H1 (cell line): Measurements from ENCODE around the gene DHRS4L2. TPM values are rescaled to one million over a fixed set of nuclear protein-coding genes. Genes with fewer than 3 reads are reported as not detected.
A peak's percentile ranks its signal among the peaks of the same experiment; 100 is the strongest.
"Not testable (repeated sequence)": the region's sequence is repeated elsewhere in the genome, so short reads cannot be mapped to it uniquely, and the experiment has no call there.

ENCODE experiments used
- CTCF ChIA-PET: fragments of 300-600 bp; sonication (Branson Sonifier 250); formaldehyde crosslinking; loops from one replicate; lab custom pipeline; 2021; ENCODE audit not compliant: partially characterized antibody; lab: Charles Lee
- POLR2A ChIA-PET: fragments of 300-600 bp; sonication (Branson Sonifier 250); formaldehyde crosslinking; loops from one replicate; lab custom pipeline; 2021; ENCODE audit warnings: inconsistent platforms; ENCODE audit not compliant: partially characterized antibody; lab: Charles Lee
- DNase-seq, 2 experiments: peaks; one replicate each; pipeline versions ENCODE4 v3.0.0 to v3.0.0-alpha.2; 2010 to 2022; ENCODE audit warnings: low spot score in 2 of 2, low read depth in 1 of 2, mixed read lengths in 1 of 2
- FAIRE-seq: peaks from 2 replicates; lab custom pipeline; 2011; peaks lifted over from hg19 to GRCh38; lab: Jason Lieb, UNC
- H2AFZ ChIP-seq: 2 replicates; pipeline ENCODE4 v1.8.1; 2012; ENCODE audit warnings: low read length, inconsistent platforms
- H2AK5ac ChIP-seq: 2 replicates; pipeline ENCODE4 v1.6.1; 2013; ENCODE audit warnings: low read depth, low read length
- H2BK120ac ChIP-seq: replicated peaks from 2 replicates; pipeline ENCODE3; 2013; ENCODE audit warnings: low read depth, low read length, inconsistent platforms
- H2BK12ac ChIP-seq: 2 replicates; pipeline ENCODE4 v1.6.1; 2013; ENCODE audit warnings: low read depth, low read length
- H2BK15ac ChIP-seq: 2 replicates; pipeline ENCODE4 v1.6.1; 2013; ENCODE audit warnings: low read length
- H2BK20ac ChIP-seq: 2 replicates; pipeline ENCODE4 v1.6.1; 2013; ENCODE audit warnings: low read length
- H2BK5ac ChIP-seq: 2 replicates; pipeline ENCODE4 v1.6.1; 2013; ENCODE audit warnings: low read depth, low read length
- H3K14ac ChIP-seq: 2 replicates; pipeline ENCODE4 v1.6.1; 2013; ENCODE audit warnings: inconsistent platforms; ENCODE audit not compliant: insufficient read length
- H3K18ac ChIP-seq: 2 replicates; pipeline ENCODE4 v1.6.1; 2013; ENCODE audit warnings: low read length; ENCODE audit errors: extremely low read depth
- H3K23ac ChIP-seq: 2 replicates; pipeline ENCODE4 v1.6.1; 2013; ENCODE audit warnings: inconsistent platforms; ENCODE audit not compliant: insufficient read length
- H3K23me2 ChIP-seq: 2 replicates; pipeline ENCODE4 v1.6.1; 2013; ENCODE audit warnings: low read depth, low read length
- H3K27ac ChIP-seq: 2 replicates; pipeline ENCODE4 v1.6.1; 2011; ENCODE audit warnings: low read depth, low read length, inconsistent platforms
- H3K27me3 ChIP-seq, 4 experiments: replicated peaks in 1 of 4; 1 replicate in 1 of 4; 2 replicates in 3 of 4; pipeline versions ENCODE4 v1.6.1 to v1.8.1; 2011 to 2013; ENCODE audit warnings: low read length in 3 of 4, mild to moderate bottlenecking in 3 of 4, inconsistent platforms in 2 of 4, mixed read lengths in 2 of 4, moderate library complexity in 1 of 4; ENCODE audit not compliant: control insufficient read depth in 3 of 4, insufficient read depth in 3 of 4; ENCODE audit errors: extremely low read depth in 1 of 4
- H3K36me3 ChIP-seq, 4 experiments: 2 replicates each; pipeline versions ENCODE4 v1.6.1 to v1.8.1; 2011 to 2013; ENCODE audit warnings: mild to moderate bottlenecking in 4 of 4, low read length in 3 of 4, moderate library complexity in 2 of 4, control low read depth in 1 of 4, inconsistent platforms in 1 of 4; ENCODE audit not compliant: insufficient read depth in 4 of 4, control insufficient read depth in 2 of 4
- H3K4ac ChIP-seq: replicated peaks from 2 replicates; pipeline ENCODE3; 2013; ENCODE audit warnings: low read length, low read depth, mixed read lengths, inconsistent platforms; ENCODE audit not compliant: insufficient read length
- H3K4me1 ChIP-seq, 4 experiments: replicated peaks in 1 of 4; 1 replicate in 1 of 4; 2 replicates in 3 of 4; pipeline versions ENCODE4 v1.6.1 to v1.8.1; 2011 to 2013; ENCODE audit warnings: low read length in 3 of 4, inconsistent platforms in 2 of 4, mixed read lengths in 1 of 4; ENCODE audit not compliant: insufficient read depth in 4 of 4, control insufficient read depth in 3 of 4
- H3K4me2 ChIP-seq, 2 experiments: 2 replicates each; pipeline versions ENCODE4 v1.6.1 to v1.8.1; 2011 to 2013; ENCODE audit warnings: low read depth in 2 of 2, low read length in 2 of 2, control low read depth in 1 of 2, inconsistent platforms in 1 of 2, mild to moderate bottlenecking in 1 of 2; ENCODE audit not compliant: insufficient read depth in 1 of 2
- H3K4me3 ChIP-seq, 4 experiments: fragments of 200-600, 300-600 bp in 1 of 4; sonication (generic), shearing (Covaris generic), sonication (Bioruptor Twin) in 1 of 4; 2 replicates each; pipeline versions ENCODE4 v1.5.1 to v1.8.1; 2011 to 2016; ENCODE audit warnings: low read length in 4 of 4, low read depth in 3 of 4, control low read depth in 2 of 4, inconsistent platforms in 2 of 4, mild to moderate bottlenecking in 2 of 4, mixed read lengths in 1 of 4, moderate library complexity in 1 of 4; ENCODE audit not compliant: insufficient read depth in 2 of 4; ENCODE audit errors: extremely low read depth in 1 of 4
- H3K56ac ChIP-seq: replicated peaks from 2 replicates; pipeline ENCODE3; 2013; ENCODE audit warnings: low read depth, mild to moderate bottlenecking, mixed read lengths, low read length, inconsistent platforms; ENCODE audit not compliant: insufficient read length
- H3K79me1 ChIP-seq: 2 replicates; pipeline ENCODE4 v1.6.1; 2013; ENCODE audit warnings: low read depth, low read length, control low read depth
- H3K79me2 ChIP-seq, 2 experiments: 2 replicates each; pipeline versions ENCODE4 v1.6.1 to v1.8.1; 2012 to 2013; ENCODE audit warnings: low read length in 2 of 2, mild to moderate bottlenecking in 2 of 2, inconsistent platforms in 1 of 2; ENCODE audit not compliant: insufficient read depth in 2 of 2, control insufficient read depth in 1 of 2
- H3K9ac ChIP-seq, 4 experiments: replicated peaks in 1 of 4; 1 replicate in 1 of 4; 2 replicates in 3 of 4; pipeline versions ENCODE4 v1.6.1 to v1.8.1; 2011 to 2013; ENCODE audit warnings: low read depth in 3 of 4, low read length in 3 of 4, control low read depth in 2 of 4, mild to moderate bottlenecking in 2 of 4, moderate library complexity in 2 of 4, inconsistent platforms in 1 of 4; ENCODE audit errors: extremely low read depth in 1 of 4
- H3K9me3 ChIP-seq, 2 experiments: 2 replicates each; pipeline versions ENCODE4 v1.6.1 to v1.8.1; 2012 to 2013; ENCODE audit warnings: mild to moderate bottlenecking in 2 of 2, moderate library complexity in 2 of 2, control low read depth in 1 of 2, inconsistent platforms in 1 of 2, low read depth in 1 of 2, low read length in 1 of 2, mixed read lengths in 1 of 2; ENCODE audit not compliant: insufficient read depth in 2 of 2
- H4K20me1 ChIP-seq, 2 experiments: replicated peaks in 1 of 2; 2 replicates each; pipeline versions ENCODE3 to v1.8.1; 2011 to 2013; ENCODE audit warnings: inconsistent platforms in 2 of 2, low read length in 2 of 2, mild to moderate bottlenecking in 1 of 2; ENCODE audit not compliant: insufficient read depth in 2 of 2, control insufficient read depth in 1 of 2
- H4K5ac ChIP-seq: 2 replicates; pipeline ENCODE4 v1.6.1; 2013; ENCODE audit warnings: low read length, low read depth, mixed read lengths, inconsistent platforms; ENCODE audit not compliant: insufficient read length
- H4K8ac ChIP-seq: 2 replicates; pipeline ENCODE4 v1.8.0; 2013; ENCODE audit warnings: mild to moderate bottlenecking, moderate library complexity, low read length, inconsistent platforms; ENCODE audit not compliant: insufficient read depth; ENCODE audit errors: extremely low read depth
- H4K91ac ChIP-seq: replicated peaks from 2 replicates; pipeline ENCODE3; 2013; ENCODE audit warnings: low read length, mixed read lengths, inconsistent platforms; ENCODE audit not compliant: insufficient read length
- KDM1A ChIP-seq: fragments of 200-600, 300-600 bp; sonication (generic); IDR thresholded peaks from 2 replicates; pipeline ENCODE4 v1.7.1; 2016; ENCODE audit warnings: mild to moderate bottlenecking, low read length, borderline replicate concordance
- NANOG ChIP-seq: IDR thresholded peaks from 2 replicates; pipeline ENCODE4 v1.6.1; 2011; ENCODE audit warnings: low read length, low read depth, mild to moderate bottlenecking, inconsistent platforms; ENCODE audit not compliant: insufficient read depth, poor library complexity, severe bottlenecking
- SUZ12 ChIP-seq: fragments of 200-600 bp; sonication (generic); IDR thresholded peaks from 2 replicates; pipeline ENCODE4 v1.6.1; 2012; ENCODE audit warnings: mild to moderate bottlenecking, inconsistent platforms, low read length, moderate library complexity, mixed read lengths
- USF2 ChIP-seq: IDR thresholded peaks from 2 replicates; pipeline ENCODE4 v1.6.1; 2011; ENCODE audit warnings: low read length, improper control_type of control experiment
- ZNF274 ChIP-seq: IDR thresholded peaks from 2 replicates; pipeline ENCODE4 v1.7.0; 2012; ENCODE audit warnings: low read length, borderline replicate concordance; ENCODE audit errors: extremely low read depth
- WGBS, 2 experiments: shearing (Covaris generic) in 1 of 2; methylation state at CpG; one replicate each; pipeline versions ENCODE4 v1.1.6 to v1.1.7; 2013 to 2015; ENCODE audit warnings: low lambda C conversion rate in 2 of 2, mixed read lengths in 2 of 2, inconsistent platforms in 1 of 2, low coverage in 1 of 2, missing lambda C conversion rate in 1 of 2; ENCODE audit not compliant: insufficient replicate concordance in 2 of 2, insufficient coverage in 1 of 2, insufficient read length in 1 of 2; ENCODE audit errors: extremely low coverage in 1 of 2, missing lambda C conversion rate in 1 of 2; 5-methylcytosine and 5-hydroxymethylcytosine counted together
- polyA plus RNA-seq, 7 experiments: library from polyadenylated mRNA; depleted of rRNA in 3 of 7; stranded (reverse) in 5 of 7; unstranded in 2 of 7; fragments of >200 nt in 5 of 7; fragments of 200-250 nt in 2 of 7; gene quantifications; 1 replicate in 5 of 7; 2 replicates in 1 of 7; 4 replicates in 1 of 7; pipeline versions ENCODE4 v1.2.1 to v1.2.3, GENCODE V29; 2011 to 2013; ENCODE audit warnings: missing spikeins in 2 of 7, mixed read lengths in 2 of 7
- total RNA-seq: library from RNA; stranded (reverse); fragmentation: NEBNext Ultra II Directional; extraction: Animal tissue kit (Norgen Biotek cat#: 25700); gene quantifications from 2 replicates; pipeline ENCODE4 v1.2.1, GENCODE V29; 2021

DHRS4L2 gene
- total and polyA plus RNA-seq, 2 of the 8 experiments (the other 6 are each of a cell fraction or from before 2014, with no cell fraction given), result 12.3 to 15.4 TPM

- TF ChIP-seq USF2, result no peak
- no peak for TF ChIP-seq SUZ12
- TF ChIP-seq KDM1A, result no peak
- no peak for TF ChIP-seq ZNF274
- no peak for TF ChIP-seq NANOG
These were observed 22.3 kb downstream of the DHRS4L2 start (continued) for GRCh38 chr14:24011051-24011450.

- H3K4me1 ChIP-seq, DNase-seq, H3K14ac ChIP-seq, H3K27me3 ChIP-seq, H2AFZ ChIP-seq, H2BK5ac ChIP-seq, H4K8ac ChIP-seq, H3K23ac ChIP-seq, POLR2A ChIA-PET, H2BK120ac ChIP-seq, H3K9ac ChIP-seq, H3K9me3 ChIP-seq, H3K4me3 ChIP-seq, H3K23me2 ChIP-seq, H3K79me2 ChIP-seq, FAIRE-seq, H2BK12ac ChIP-seq, H4K91ac ChIP-seq, H3K18ac ChIP-seq, H2BK15ac ChIP-seq, H2AK5ac ChIP-seq, H3K56ac ChIP-seq, H3K4ac ChIP-seq, H3K79me1 ChIP-seq, H2BK20ac ChIP-seq, H4K5ac ChIP-seq, H4K20me1 ChIP-seq, H3K36me3 ChIP-seq, H3K27ac ChIP-seq: not testable (repeated sequence)
- 63% methylated on average over 4 of the region's 4 CpGs; no CpG with 5 or more reads in 1 of the 2 experiments for WGBS, 2 experiments
- H3K4me2 ChIP-seq, result peak overlapping the region in 1 of 2 experiments; percentile 42; a peak in 2 of 4 replicates
- CTCF ChIA-PET, result interaction anchor here (0.7 to 1.0 kb wide), 2 partner anchors 96 to 285 kb away, joined by 3 read pairs; no protein-coding TSS in a partner anchor
These were observed 24.1 kb downstream of the DHRS4L2 start for GRCh38 chr14:24012726-24013273.
